ENCODE measurements around the gene MBLAC1.

MBLAC1 gene

GRCh38 chr7:100152937-100153666 is 26.3 kb downstream of the MBLAC1 start:
- FAIRE-seq (no peak), DNase-seq (ENCODE audit: insufficient read length, low spot score) (no peak)

GRCh38 chr7:100153708-100154535 is 27.2 kb downstream of the MBLAC1 start:
- FAIRE-seq (no peak), DNase-seq (ENCODE audit: insufficient read length, low spot score) (no peak)

DNA sequence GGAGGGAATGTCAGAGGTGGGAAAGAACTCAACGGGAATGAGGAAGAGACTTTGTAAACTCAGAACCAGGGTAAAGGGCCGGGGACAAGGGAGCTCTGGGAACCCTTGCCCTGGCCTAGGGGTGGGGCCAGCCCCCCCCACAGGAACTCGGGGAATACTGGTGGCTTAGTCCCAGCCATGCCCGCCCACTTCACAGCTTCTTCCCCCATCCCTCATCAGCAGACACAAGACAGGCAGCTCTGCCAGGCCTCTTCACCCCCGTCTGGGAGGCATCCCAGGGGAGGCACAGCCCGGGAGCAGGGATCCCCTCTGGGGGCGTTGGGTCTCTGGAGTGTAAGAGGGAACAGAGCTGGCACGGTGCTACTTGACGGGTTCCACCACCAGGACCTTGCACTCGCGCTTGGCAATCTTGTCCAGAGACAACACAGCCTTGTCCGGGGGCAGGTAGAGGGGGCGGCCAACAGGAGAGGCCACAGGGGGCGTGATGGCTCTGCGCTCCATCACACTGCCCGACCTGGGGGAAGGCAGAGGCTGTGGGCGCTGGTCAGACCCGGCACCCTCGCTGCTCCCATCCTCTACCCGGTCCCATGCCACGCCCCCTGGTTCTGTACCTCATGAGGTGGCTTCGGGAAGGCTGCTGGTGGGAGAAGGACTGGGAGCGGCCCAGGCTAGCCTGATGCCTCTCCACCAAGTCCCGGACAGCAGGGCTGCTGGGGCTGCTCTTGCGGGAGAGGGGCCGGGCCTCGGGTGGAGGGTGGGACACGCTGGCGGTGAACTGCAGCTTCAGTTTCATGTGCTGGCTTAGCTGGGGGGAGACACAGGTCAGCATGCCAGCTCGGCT is 28.1 kb downstream of the MBLAC1 start:
- no peak for FAIRE-seq
- no peak for DNase-seq (ENCODE audit: insufficient read length, low spot score)

DNA sequence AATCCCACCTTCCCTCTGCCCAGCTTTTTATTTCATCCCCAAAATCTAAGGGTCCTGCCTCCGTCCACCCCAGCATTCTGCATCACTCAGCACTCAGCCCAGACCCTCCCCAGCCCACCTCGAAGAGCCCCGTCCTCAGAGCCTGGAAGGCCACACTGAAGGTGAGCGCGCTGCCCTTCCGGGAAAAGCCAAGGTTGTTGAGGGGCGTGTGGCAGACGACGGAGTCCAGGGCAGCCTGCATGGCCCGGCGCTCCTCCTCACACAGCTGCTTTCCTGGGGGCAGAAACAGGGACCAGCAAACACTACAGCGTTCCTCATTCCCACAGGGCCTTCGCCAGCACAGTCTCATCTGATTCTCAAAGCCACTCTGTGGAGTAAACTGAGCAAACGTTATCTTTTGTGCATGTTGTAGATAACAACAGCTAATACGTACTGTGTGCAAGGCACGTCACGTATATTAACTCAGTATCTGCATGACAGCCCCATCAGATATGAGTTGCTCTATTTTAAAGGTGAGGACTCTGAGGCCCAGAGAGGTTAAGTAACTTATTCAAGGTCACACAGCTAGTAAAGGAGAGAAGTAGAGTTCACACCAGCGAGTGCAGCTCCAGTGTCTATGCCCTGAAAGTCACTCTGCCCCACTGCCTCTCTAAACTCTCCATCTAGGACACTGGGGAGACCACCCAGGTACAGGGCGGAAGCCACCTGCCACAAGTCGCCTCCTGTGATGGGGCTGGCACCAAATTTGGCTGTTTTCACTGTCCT is 29.0 kb downstream of the MBLAC1 start:
- no peak for DNase-seq (ENCODE audit: insufficient read length, low spot score)
- FAIRE-seq = no peak

- DNase-seq (ENCODE audit: insufficient read length, low spot score) = no peak
- FAIRE-seq = no peak
Measured at GRCh38 chr7:100156331-100157068, 29.7 kb downstream of the MBLAC1 start.

GRCh38 chr7:100157069-100157333 is 30.2 kb downstream of the MBLAC1 start:
- FAIRE-seq = no peak
- DNase-seq (ENCODE audit: insufficient read length, low spot score) = no peak

- DNase-seq (ENCODE audit: insufficient read length, low spot score) = no peak
- FAIRE-seq = no peak
Measured at GRCh38 chr7:100157334-100158228, 30.8 kb downstream of the MBLAC1 start.

DNA sequence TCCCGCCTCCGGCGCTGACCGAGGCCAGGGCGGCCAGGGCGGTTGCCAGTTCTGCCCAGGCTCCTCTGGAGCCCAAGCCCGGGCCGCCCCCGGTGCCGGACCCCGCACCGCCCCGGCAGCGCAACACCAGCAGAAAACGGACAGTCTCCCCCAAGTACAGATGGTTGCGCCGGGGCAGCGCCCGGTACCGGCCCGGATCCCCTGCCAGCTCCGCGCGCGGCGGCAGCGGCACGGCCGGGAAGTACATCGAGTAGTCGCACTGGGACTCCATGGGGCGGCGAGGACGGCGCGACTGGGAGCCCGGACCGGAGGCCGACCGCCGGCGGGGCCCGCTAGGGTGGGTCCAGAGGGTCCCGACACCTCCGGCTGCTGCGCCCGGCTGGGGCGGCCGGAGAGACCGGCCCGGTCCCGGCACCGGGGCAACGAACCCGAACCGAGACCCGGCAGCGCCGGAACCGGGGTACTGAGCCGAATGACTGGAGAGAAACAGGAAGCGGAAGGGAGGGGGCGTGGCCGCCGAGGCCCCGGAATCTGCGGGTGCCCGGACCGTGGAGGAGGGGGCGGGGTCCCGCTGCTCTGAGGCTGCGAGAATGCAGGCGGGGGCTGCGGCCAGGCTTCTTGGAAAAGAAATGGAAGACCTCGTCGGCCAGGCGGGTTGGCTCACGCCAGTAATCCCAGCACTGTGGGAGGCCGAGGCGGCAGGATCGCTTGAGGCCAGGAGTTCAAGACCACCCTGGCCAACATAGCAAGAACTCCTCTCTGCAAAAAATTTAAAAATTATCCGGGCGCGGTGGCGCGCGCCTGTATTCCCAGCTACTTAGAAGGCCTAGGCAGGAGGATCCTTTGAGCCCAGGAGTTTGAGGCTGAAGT is 31.7 kb downstream of the MBLAC1 start, which contains the start of gene TRAPPC14:
Gene TRAPPC14, minus strand, starts transcription at position 495 of the 870 bp plus-strand sequence. Its CDS starts 224 bp downstream, at position 271.
- FAIRE-seq (no peak), DNase-seq (ENCODE audit: insufficient read length, low spot score) (peak; percentile 90)

DNA sequence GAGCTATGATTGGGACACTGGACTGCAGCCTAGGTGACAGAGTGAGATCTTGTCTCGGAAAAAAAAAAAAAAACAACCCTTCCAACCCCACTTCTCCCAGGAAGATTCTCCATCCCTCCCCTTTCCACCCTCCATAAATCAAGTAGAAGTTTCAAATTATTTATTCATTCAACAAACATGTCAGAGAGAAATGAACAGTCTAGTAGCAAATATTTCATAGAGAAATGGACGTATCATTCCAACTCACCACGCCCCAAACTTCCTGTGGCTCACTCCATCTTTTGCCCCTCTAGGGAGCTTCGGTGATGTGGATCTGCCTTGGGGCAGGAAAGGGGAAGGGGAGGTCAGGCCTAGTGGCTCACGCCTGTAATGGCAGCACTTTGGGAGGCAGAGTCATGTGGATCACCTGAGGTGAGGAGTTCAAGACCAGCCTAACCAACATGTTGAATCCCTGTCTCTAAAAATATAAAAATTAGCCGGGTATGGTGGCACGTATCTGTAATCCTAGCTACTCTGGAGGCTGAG is 32.4 kb downstream of the MBLAC1 start:
- FAIRE-seq = no peak
- DNase-seq (ENCODE audit: insufficient read length, low spot score) = no peak

DNA sequence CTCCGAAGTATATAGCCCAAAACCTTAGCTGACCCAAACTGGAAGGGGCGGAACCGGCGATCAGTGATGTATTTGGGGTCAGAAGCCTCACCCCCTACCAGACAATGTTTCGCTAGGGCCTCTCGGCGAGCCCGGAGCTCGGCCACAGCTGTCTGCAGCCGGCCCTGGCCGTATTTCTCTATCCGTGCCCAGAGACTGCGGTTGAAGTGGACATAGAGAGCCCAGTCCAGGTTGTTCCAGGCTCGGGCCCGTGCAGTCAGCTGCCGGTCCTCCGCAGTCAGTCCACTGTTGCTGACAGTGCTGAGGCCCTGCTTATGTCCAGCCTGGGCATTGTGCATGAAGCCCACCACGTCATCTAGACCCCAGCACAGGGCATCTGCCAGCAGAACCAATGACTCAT is 33.3 kb downstream of the MBLAC1 start:
- FAIRE-seq = no peak
- DNase-seq (ENCODE audit: insufficient read length, low spot score) = no peak

DNA sequence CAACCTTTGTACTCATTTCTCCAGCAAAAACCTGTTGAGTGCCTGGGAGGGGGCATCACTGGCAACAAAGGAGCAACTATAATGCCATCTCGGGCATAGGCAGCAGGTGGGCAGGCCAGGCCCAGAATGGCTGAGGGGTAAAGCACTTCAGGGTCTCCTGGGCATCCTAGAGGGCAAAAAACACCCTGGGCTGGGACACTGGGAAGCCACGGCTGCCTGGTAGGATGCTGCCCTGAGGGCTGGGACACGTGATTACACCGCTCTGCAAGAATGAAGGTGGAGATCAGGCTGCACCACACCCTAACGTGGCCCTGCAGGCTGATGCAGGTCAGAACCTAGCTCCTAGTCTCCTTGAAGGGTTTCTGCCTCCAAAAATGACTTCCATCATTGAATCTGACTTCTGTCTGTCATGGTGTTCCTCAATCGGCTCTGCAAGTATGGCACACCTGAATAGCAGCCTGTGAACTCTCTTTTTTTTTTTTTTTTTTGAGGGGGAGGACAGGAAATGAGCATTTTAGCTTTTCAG is 36.3 kb downstream of the MBLAC1 start:
- no peak for DNase-seq (ENCODE audit: insufficient read length, low spot score)
- no peak for FAIRE-seq

GRCh38 chr7:100163871-100164270 is 37.1 kb downstream of the MBLAC1 start:
- FAIRE-seq = no peak
- no peak for DNase-seq (ENCODE audit: insufficient read length, low spot score)

DNA sequence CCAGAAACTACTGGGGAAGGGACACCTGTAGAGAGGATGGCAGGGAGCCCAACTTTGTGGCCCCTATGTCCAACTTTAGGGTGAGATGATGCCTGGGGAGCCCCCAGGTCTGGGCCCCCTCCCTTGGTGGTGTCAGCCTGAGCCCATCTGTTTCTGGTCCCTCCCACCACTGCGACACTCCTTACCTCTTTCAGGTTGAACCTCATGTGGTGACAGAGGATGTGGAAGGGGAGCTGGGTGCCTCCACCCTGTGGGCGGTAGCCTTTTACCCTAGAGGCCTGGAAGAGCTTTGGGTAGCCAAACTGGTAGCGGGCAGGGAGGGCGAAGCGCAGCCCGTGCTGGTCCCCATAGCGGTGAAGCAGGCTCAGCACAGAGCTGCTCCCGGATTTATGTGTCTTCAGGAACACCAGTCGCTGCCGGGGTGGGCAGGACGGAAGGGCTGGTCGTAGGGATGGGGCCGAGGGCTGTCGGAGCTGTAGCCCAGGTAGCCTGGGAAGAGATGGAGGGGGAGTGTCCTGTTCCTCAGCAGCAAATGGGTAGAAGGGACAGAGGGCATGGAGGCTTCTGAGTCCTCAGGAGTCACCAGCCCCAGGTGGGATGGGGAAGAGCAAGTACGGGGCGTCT is 39.7 kb downstream of the MBLAC1 start:
- DNase-seq (ENCODE audit: insufficient read length, low spot score) (no peak), FAIRE-seq (no peak)

DNA sequence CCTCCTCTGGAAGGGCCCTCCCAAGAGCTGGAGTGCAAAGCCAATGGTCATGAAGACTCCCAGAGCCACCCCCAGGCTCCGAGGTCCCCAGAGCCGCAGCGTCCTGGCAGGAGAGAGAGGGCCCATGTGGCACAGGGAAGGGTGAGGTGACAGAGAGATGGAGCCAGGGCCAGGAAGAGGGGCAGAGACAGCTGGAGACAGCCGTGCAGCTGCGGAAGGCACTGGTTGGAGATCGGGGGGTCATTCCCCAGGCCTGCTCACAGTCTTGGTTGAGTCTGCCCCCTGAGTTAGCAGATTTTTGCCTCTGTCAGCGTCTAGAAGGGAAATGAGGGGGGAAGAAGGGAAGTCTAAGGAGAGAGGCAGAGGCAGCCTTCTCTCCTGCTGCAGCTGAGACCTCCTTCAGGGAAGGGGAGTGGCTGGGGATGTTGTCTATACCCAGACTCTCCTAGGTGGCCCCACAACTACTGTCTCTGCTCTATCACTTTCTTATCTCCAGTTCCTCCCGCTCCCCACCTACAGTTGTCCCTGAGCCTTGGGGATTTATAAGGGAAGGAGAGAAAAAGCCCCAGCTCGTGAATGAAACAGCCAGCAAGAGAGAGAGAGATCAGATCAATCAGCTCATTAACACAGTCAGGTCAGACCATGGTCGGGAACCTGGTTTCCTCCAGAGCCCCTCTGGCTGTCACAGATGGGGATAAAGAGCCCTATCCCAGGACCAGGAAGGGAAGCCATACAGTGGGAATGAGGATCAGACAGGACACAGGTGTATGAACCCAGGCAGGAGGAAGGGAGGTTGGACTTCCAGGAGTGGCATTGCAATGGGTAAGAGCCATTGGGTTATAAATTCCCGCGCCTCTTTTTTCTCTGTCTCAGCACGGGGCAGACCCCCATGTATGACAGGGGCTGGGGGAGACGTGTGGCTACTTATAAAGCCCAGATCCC is 40.5 kb downstream of the MBLAC1 start:
- FAIRE-seq = no peak
- DNase-seq (ENCODE audit: insufficient read length, low spot score) = no peak

- FAIRE-seq (no peak), DNase-seq (ENCODE audit: insufficient read length, low spot score) (no peak)
Measured at GRCh38 chr7:100167912-100168323, 41.2 kb downstream of the MBLAC1 start.

Measured in HTR-8/SVneo (cell line).